Endothelial cell of umbilical vein (primary cell): Measurements from ENCODE around the gene RNF121. TPM values are rescaled to one million over a fixed set of nuclear protein-coding genes. Genes with fewer than 3 reads are reported as not detected.

Experiments
- BruUV-seq: library from RNA; stranded (reverse); fragments of 400-500 nt; replicated peaks from 2 replicates; lab custom pipeline; 2021; lab: Mats Ljungman, UMichigan
- CTCF ChIA-PET: fragments of 300-600, 350-600 bp; sonication (Branson Sonifier 250); formaldehyde crosslinking; loops from one replicate; lab custom pipeline; 2021; ENCODE audit warnings: antibody characterized with exemption, inconsistent platforms; lab: Charles Lee
- POLR2A ChIA-PET: fragments of 300-600, 350-600 bp; sonication (Branson Sonifier 250); formaldehyde crosslinking; loops from one replicate; lab custom pipeline; 2021; ENCODE audit warnings: antibody characterized with exemption, inconsistent platforms; lab: Charles Lee
- DNase-seq: peaks from one replicate; pipeline ENCODE4 v3.0.0-alpha.2; 2011; ENCODE audit warnings: low read depth, low spot score
- FAIRE-seq: peaks from 2 replicates; lab custom pipeline; 2011; peaks lifted over from hg19 to GRCh38; lab: Jason Lieb, UNC
- H2AFZ ChIP-seq: 2 replicates; pipeline ENCODE4 v1.6.0; 2012; ENCODE audit warnings: low read depth, low read length, control low read depth, inconsistent platforms
- H3K27ac ChIP-seq: 2 replicates; pipeline ENCODE4 v1.5.1; 2011; ENCODE audit warnings: low read depth, mild to moderate bottlenecking, control low read depth, low read length, moderate library complexity; ENCODE audit not compliant: insufficient read depth
- H3K27me3 ChIP-seq, 2 experiments: 2 replicates each; pipeline versions ENCODE4 v1.6.0 to v1.6.1; 2011; ENCODE audit warnings: low read length in 2 of 2, mixed read lengths in 1 of 2; ENCODE audit not compliant: control insufficient read depth in 2 of 2, insufficient read depth in 2 of 2
- H3K36me3 ChIP-seq, 2 experiments: 2 replicates in 1 of 2; 3 replicates in 1 of 2; pipeline ENCODE4 v1.5.1; 2011; ENCODE audit warnings: low read length in 2 of 2, mild to moderate bottlenecking in 1 of 2, moderate library complexity in 1 of 2; ENCODE audit not compliant: control insufficient read depth in 2 of 2, insufficient read depth in 2 of 2; ENCODE audit errors: extremely low read depth in 1 of 2
- H3K4me1 ChIP-seq: 3 replicates; pipeline ENCODE4 v1.5.1; 2011; ENCODE audit warnings: mild to moderate bottlenecking, low read length; ENCODE audit not compliant: control insufficient read depth, insufficient read depth; ENCODE audit errors: extremely low read depth
- H3K4me2 ChIP-seq: 2 replicates; pipeline ENCODE4 v1.6.1; 2011; ENCODE audit warnings: low read length, control low read depth, mixed read lengths; ENCODE audit not compliant: insufficient read depth
- H3K4me3 ChIP-seq, 3 experiments: fragments of 200-600 bp in 1 of 3; sonication (generic), shearing (Covaris generic) in 1 of 3; replicated peaks in 1 of 3; 2 replicates each; pipeline ENCODE4 v1.5.1; 2011 to 2016; ENCODE audit warnings: control low read depth in 3 of 3, low read length in 3 of 3, mild to moderate bottlenecking in 2 of 3, inconsistent platforms in 1 of 3, low read depth in 1 of 3, moderate library complexity in 1 of 3; ENCODE audit not compliant: insufficient read depth in 1 of 3
- H3K79me2 ChIP-seq: 2 replicates; pipeline ENCODE4 v1.6.0; 2012; ENCODE audit warnings: low read length, inconsistent platforms; ENCODE audit not compliant: control insufficient read depth, insufficient read depth
- H3K9ac ChIP-seq: replicated peaks from 2 replicates; pipeline ENCODE3; 2011; ENCODE audit warnings: low read length, control low read depth; ENCODE audit not compliant: insufficient read depth; ENCODE audit errors: extremely low read depth
- H3K9me1 ChIP-seq: replicated peaks from 3 replicates; pipeline ENCODE4 v1.6.0; 2011; ENCODE audit warnings: mild to moderate bottlenecking, low read length; ENCODE audit not compliant: control insufficient read depth, insufficient read depth; ENCODE audit errors: extremely low read depth
- H3K9me3 ChIP-seq: replicated peaks from 2 replicates; pipeline ENCODE4 v1.5.1; 2012; ENCODE audit warnings: low read length, inconsistent platforms; ENCODE audit not compliant: control insufficient read depth, insufficient read depth
- H4K20me1 ChIP-seq: replicated peaks from 2 replicates; pipeline ENCODE3; 2011; ENCODE audit warnings: mild to moderate bottlenecking, low read length; ENCODE audit not compliant: control insufficient read depth, insufficient read depth; ENCODE audit errors: extremely low read depth
- CTCF ChIP-seq, 2 donors: IDR thresholded peaks; 1 replicate in 1 of 2; 2 replicates in 1 of 2; pipeline ENCODE4 v1.5.1; 2011; ENCODE audit warnings: low read length in 2 of 2, mild to moderate bottlenecking in 2 of 2, moderate library complexity in 2 of 2, control low read depth in 1 of 2, inconsistent platforms in 1 of 2, low read depth in 1 of 2; ENCODE audit not compliant: insufficient read depth in 1 of 2; ENCODE audit errors: extremely low read depth in 1 of 2
- POLR2A ChIP-seq: IDR thresholded peaks from 2 replicates; pipeline ENCODE4 v1.6.1; 2012; ENCODE audit warnings: low read depth, mild to moderate bottlenecking, control low read depth, low read length
- POLR2AphosphoS5 ChIP-seq: IDR thresholded peaks from 2 replicates; pipeline ENCODE4 v1.6.1; 2012; ENCODE audit warnings: low read depth, mild to moderate bottlenecking, control low read depth, low read length, moderate library complexity; ENCODE audit not compliant: insufficient read depth
- dilution Hi-C: fragments of 300-500 bp; cut with MboI; formaldehyde crosslinking; loops from one replicate; pipeline ENCODE4 v1.15.0; 2019; ENCODE audit warnings: low sequenced_read_pairs; ENCODE audit not compliant: extremely low pct_ligation_motif_present
- intact Hi-C: fragments of 100-400 bp; cut with micrococcal nuclease; formaldehyde crosslinking; loops from one replicate; pipeline ENCODE4 v1.10.0; 2022
- polyA plus RNA-seq, 4 experiments: library from polyadenylated mRNA; depleted of rRNA in 3 of 4; stranded (reverse) in 3 of 4; unstranded in 1 of 4; fragments of >200 nt; gene quantifications; 2 replicates each; pipeline versions ENCODE4 v1.2.1 to v1.2.3, GENCODE V29; 2011 to 2012; ENCODE audit warnings: missing spikeins in 1 of 4
- total RNA-seq: library from RNA; stranded (reverse); gene quantifications from 2 replicates; pipeline ENCODE4 v1.2.3, GENCODE V29; 2021

Gene RNF121
- total and polyA plus RNA-seq, 2 donors (not counting 3 experiments of a cell fraction or from before 2014, with no cell fraction given): 61.4 to 99.9 TPM

- CTCF ChIA-PET: interaction anchor here (0.7 to 2.1 kb wide), 11 partner anchors 9 to 97 kb away, joined by 3 to 14 read pairs (median 3); no protein-coding TSS in a partner anchor
- Histone ChIP-seq H3K9me3 (no peaks in the 10 kb centered on the region), H3K9me1 (no peaks in the 10 kb centered on the region), H3K36me3 (no peaks in the 10 kb centered on the region), H3K27me3 (no peaks in the 10 kb centered on the region), H2AFZ (peak within 1 kb of the TSS; percentile 96), H3K79me2 (peaks cover 53% of the 10 kb centered on the region), H3K27ac (peak within 1 kb of the TSS; percentile 97), H3K9ac (peak within 1 kb of the TSS; percentile 97), H4K20me1 (no peaks in the 10 kb centered on the region), H3K4me2 (peak within 1 kb of the TSS; percentile 75), H3K4me3 (peak within 1 kb of the TSS; percentile 63 to 95 (median 78)), H3K4me1 (peaks cover 44% of the 10 kb centered on the region)
- POLR2A ChIA-PET: interaction anchor here (0.6 to 2.3 kb wide), 5 partner anchors 10 to 184 kb away, joined by 3 to 17 read pairs (median 3); partner anchors contain the start of gene ANAPC15
- FAIRE-seq: peak; percentile 97
- TF ChIP-seq POLR2A (peak; percentile 53), POLR2AphosphoS5 (peak; percentile 57), CTCF (IDR thresholded peaks at IDR 0.05; ENCODE audit: extremely low read depth in 1 of 2, insufficient read depth in 1 of 2, low read depth in 1 of 2, low read length in 2 of 2) (no peak)
- BruUV-seq: TSS peak; percentile 59
- dilution Hi-C loops (no loop called here), intact Hi-C loops (loop anchor here (1.0 to 2.0 kb wide), 2 partner anchors 9 to 185 kb away; partner anchors contain the start of gene ANAPC15)
- DNase-seq: peak; percentile 96
Observed at GRCh38 chr11:71927820-71928736, 768 bp upstream of the RNF121 start, which contains the start of gene XNDC1N. XNDC1N (minus strand) TSS chr11:71928594; CDS start chr11:71923353, 5,241 bp downstream.
